Stimulated activated CD8-positive, alpha-beta memory T cell treated with anti-CD3 and anti-CD28 coated beads, Interleukin-7, amount 100 ng/mL, for 24 hours (primary cell): Measurements from ENCODE around the gene TRPV5.

Experiments
- DNase-seq: peaks from one replicate; pipeline ENCODE4 v3.0.0-alpha.2; 2020; ENCODE audit warnings: low read depth

Gene TRPV5

DNA sequence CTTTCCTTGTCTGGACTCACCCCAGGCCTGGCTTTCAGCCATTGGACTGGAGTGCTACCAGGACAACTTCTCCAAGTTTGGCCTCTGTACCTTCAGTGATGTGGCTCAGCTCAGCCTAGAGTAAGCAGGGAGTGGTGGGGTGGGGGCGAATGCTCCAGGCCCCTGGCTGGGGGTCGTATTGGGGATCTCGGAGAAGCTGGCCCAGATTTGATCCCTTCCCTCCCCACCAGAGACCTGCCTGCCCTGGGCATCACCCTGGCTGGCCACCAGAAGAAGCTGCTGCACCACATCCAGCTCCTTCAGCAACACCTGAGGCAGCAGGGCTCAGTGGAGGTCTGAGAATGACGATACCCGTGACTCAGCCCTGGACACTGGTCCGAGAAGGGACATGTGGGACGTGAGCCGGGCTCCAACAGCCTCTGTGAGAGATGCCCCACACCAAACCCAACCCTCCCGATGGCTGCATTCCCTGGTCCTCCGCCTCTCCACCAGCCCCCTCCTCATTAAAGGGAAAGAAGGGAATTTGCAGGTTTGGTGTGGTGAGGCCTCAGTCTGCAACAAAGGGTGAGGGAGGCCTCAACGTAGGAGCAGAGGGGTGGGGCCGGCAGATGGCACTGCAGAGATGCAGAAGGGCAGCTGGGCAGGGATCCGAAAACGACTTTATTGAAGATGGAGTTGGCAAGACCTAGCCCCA, 62.8 kb downstream of the TRPV5 start:
- DNase-seq = no peak

- DNase-seq = no peak
Observed at GRCh38 chr7:142870147-142870559, 63.4 kb downstream of the TRPV5 start.

DNA sequence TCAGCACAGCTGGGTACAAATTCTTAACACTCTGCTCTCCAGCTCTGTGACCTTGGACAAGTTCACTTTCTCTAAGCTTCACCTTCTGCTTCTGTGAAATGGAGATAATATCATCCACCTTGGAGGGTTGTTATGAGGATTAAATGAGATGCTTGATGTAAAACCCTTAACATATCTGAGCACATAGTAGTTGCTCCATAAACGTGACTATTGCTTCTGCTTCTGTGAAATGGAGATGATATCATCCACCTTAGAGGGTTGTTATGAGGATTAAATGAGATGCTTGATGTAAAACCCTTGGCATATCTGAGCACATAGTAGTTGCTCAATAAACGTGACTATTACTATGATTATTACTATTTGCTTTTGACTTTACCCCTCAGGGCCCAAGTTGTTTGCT, 64.1 kb downstream of the TRPV5 start:
- DNase-seq = no peak

- DNase-seq = no peak
Observed at GRCh38 chr7:142868986-142869415, 64.5 kb downstream of the TRPV5 start.

DNA sequence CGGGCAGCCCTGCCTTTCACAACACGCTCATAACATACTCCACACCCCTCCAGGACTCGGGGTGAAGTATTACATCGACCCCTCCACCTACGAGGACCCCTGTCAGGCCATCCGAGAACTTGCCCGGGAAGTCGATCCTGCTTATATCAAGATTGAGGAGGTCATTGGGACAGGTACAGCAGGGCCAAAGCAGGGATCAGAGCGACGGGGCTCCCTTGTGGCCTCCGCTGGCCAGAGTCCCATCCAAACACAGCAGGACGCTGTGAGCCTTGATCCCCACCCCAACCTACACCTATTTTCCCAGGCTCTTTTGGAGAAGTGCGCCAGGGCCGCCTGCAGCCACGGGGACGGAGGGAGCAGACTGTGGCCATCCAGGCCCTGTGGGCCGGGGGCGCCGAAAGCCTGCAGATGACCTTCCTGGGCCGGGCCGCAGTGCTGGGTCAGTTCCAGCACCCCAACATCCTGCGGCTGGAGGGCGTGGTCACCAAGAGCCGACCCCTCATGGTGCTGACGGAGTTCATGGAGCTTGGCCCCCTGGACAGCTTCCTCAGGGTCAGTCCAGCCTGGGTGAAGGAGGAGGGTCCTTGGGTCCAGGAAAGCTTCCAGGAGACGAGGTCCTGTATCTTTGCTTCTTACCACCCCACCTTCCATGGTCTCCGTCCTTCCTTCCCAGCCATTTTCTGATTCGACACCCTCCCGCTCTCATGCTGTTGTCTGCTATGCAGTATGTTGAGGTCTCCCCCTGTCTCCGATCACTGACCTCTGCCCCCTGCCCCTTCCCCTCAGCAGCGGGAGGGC, 65.2 kb downstream of the TRPV5 start:
- no peak for DNase-seq

- DNase-seq = no peak
Observed at GRCh38 chr7:142867398-142868187, 66.0 kb downstream of the TRPV5 start.

GRCh38 chr7:142867097-142867378, 66.5 kb downstream of the TRPV5 start:
- no peak for DNase-seq

DNA sequence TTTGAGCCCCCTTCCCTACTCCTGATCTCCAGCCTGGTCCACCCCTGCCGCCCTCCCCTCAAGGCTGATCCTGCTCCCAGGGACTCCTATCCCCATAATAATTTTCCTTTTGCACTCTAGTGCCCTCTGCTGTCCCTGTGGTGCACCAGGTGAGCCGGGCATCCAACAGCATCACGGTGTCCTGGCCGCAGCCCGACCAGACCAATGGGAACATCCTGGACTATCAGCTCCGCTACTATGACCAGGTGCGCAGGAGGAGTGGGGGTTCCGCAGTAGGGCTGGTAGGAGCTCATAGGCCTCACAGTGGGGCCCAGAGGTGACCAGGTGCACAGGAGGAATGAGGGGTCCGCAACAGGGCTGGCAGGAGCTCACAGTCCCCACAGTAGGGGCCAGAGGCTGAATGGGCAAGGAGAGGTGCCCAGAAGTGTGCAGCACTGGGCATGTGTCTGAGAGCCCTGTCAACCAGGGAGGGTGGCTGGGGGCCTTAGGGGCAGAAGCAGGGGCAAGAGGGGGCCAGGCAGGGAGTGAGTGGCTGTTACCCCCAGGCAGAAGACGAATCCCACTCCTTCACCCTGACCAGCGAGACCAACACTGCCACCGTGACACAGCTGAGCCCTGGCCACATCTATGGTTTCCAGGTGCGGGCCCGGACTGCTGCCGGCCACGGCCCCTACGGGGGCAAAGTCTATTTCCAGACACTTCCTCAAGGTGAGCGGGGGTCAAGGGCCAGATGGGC, 67.0 kb downstream of the TRPV5 start:
- no peak for DNase-seq

GRCh38 chr7:142865766-142866165, 67.8 kb downstream of the TRPV5 start:
- no peak for DNase-seq

DNA sequence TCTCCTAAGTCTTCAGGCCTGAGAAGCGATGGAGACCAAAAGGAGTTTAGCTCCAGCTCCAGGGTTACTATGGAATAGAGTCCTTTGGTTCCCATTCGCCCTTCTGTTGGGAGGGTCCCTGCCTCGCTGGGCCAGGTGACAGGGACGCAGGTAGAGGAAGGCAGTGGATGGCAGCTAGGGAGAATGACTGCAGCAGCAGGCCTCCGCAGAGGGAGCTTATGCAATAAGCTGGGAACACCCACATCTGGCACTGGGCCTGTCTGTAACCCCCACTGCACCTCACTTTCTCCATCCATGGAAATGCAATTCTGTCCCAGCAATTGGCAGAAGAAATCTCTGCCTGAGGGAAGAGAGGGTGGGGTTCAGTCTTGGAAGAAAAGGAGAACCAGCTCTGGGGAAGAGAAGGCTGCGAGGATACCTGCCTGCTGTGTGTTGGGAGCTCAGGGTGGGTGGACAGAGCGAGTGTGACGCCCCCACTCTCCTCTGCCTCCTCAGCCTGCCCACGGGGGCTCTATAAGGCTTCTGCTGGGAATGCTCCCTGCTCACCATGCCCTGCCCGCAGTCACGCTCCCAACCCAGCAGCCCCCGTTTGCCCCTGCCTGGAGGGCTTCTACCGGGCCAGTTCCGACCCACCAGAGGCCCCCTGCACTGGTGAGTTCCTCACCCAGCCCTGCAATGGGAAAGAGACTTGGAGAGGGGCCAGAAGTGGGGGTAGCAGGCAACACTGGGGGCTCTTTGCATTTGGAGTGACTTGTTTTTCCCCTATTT, 68.4 kb downstream of the TRPV5 start:
- no peak for DNase-seq

DNA sequence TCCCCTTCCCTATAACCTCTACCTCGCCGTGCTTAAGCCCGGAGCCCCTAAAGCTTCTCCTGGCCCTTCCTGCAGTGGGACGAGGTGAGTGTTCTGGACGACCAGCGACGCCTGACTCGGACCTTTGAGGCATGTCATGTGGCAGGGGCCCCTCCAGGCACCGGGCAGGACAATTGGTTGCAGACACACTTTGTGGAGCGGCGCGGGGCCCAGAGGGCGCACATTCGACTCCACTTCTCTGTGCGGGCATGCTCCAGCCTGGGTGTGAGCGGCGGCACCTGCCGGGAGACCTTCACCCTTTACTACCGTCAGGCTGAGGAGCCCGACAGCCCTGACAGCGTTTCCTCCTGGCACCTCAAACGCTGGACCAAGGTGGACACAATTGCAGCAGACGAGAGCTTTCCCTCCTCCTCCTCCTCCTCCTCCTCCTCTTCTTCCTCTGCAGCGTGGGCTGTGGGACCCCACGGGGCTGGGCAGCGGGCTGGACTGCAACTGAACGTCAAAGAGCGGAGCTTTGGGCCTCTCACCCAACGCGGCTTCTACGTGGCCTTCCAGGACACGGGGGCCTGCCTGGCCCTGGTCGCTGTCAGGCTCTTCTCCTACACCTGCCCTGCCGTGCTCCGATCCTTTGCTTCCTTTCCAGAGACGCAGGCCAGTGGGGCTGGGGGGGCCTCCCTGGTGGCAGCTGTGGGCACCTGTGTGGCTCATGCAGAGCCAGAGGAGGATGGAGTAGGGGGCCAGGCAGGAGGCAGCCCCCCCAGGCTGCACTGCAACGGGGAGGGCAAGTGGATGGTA, 69.5 kb downstream of the TRPV5 start:
- DNase-seq = no peak

DNA sequence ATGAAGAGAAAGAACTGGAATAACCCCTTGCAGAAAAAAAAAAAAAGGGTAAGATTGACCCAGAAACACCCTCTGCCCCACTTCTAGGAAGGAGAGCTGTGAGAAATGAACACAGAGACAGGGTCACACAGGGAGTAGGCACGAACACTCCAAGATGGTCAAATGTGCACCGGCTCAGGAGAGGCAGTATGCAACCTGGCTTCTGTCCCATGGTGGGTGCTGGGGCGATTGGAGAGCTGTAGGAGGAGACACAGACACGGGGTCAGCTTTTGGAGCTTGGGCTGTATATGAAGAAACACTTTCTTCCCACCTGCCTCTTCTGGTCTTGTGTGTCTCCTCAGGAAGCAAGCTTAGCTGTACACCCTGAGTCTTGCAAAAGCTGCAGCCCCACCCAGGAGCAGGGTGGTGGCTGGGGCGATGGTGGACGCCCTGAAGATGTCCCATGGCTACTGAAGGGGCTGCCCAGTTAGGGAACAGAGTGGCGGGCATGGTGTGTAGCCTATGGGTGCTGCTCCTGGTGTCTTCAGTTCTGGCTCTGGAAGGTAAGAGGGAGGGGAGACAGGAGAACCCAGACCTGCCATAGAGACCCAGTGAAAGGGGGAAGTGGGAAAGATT, 70.7 kb downstream of the TRPV5 start:
- DNase-seq = no peak

DNA sequence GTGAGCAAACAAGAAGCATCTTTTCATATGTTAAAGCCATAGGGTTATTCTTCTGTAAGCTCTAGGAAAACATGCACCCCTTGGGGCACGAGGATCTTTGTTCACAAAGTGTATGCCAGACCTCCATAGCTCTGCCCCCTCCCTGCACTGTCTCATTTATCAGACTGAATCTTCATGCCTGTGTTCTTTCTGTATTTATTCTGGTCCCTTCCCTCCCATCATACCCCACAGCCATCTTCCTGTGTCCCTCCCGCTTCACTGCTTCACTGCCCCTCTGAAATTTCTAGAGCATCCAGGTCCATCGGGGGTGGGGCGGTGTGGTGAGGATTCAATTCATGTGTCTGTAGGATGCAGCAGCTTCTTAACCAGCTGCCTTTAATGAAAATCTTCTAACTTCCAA, 71.2 kb downstream of the TRPV5 start:
- no peak for DNase-seq

DNA sequence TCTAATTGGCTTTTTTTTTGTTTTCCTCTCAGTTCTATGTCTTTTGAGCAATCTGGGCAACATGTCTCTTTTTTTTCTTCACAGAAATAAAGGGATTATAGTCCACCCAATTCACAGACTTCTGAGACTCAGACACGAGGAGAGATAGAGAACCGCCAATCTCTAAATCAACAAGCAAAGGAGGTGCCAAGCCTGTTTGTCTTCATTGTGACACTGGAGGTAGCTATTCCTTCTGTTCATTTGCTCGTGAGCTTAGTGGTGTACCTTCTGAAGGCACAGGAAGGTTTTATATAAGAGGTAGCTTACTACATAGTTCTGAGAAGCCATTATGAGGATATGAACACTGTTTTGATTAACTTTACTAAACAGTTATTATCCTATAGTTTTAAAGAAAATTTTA, 72.6 kb downstream of the TRPV5 start:
- DNase-seq = no peak

GRCh38 chr7:142859829-142860228, 73.7 kb downstream of the TRPV5 start:
- DNase-seq = no peak

GRCh38 chr7:142859411-142859810, 74.1 kb downstream of the TRPV5 start:
- no peak for DNase-seq
